Measurements from ENCODE around the gene SLC39A6. TPM values are rescaled to one million over a fixed set of nuclear protein-coding genes. Genes with fewer than 3 reads are reported as not detected.
A peak's percentile ranks its signal among the peaks of the same experiment; 100 is the strongest.

SLC39A6 gene
- total and polyA plus RNA-seq, 2 of the 13 experiments (the other 11 are each of a cell fraction or from before 2014, with no cell fraction given) = 41.7 to 59.2 TPM

GRCh38 chr18:36064027-36064808, 64.9 kb downstream of the SLC39A6 start:
- intact Hi-C loops (cut with micrococcal nuclease; ENCODE audit: unreplicated experiment) (no loop called here), in situ Hi-C loops (cut with HindIII; ENCODE audit: extremely low pct_ligation_motif_present, low pct_unique_long_range_greater_than_20kb) (no loop called here)
- peaks cover 47% of the 10 kb centered on the region for H3K4me1 ChIP-seq (ENCODE audit: insufficient read depth, low read length)
- H3K9ac ChIP-seq (ENCODE audit: insufficient read depth, low read depth, low read length) = peak overlapping the region; percentile 28
- peaks cover 28% of the 10 kb centered on the region for H4K20me1 ChIP-seq (ENCODE audit: insufficient read depth, low read length)
- H3K4me2 ChIP-seq (ENCODE audit: low read depth, low read length) = peak overlapping the region; percentile 91
- 98% methylated on average over 29 of the region's 31 CpGs for WGBS (ENCODE audit: low lambda C conversion rate)
- no peak for FAIRE-seq
- no TSS peak for BruUV-seq (replicated peaks)
- H3K9me3 ChIP-seq (ENCODE audit: low read length) = no peaks in the 10 kb centered on the region
- POLR2A ChIA-PET = interaction anchor here (2.1 kb wide), 1 partner anchor 91 kb away, joined by 5 read pairs; the partner anchor contains the start of gene RMP24
- CTCF ChIA-PET (ENCODE audit: low intra/inter-chr PET ratio, low total read pairs) = no interaction called here
- no peak overlapping the region for H2AFZ ChIP-seq (ENCODE audit: low read length)
- H3K27me3 ChIP-seq (ENCODE audit: control insufficient read depth in 1 of 2, insufficient read depth in 2 of 2, low read length in 2 of 2) = no peaks in the 10 kb centered on the region; a peak in 1 of 5 replicates
- H3K36me3 ChIP-seq (replicated peaks in 1 of 2; ENCODE audit: control insufficient read depth in 1 of 2, insufficient read depth in 2 of 2, low read length in 2 of 2) = no peaks in the 10 kb centered on the region
- no peak for ATAC-seq
- peak; percentile 5; the same call in 1 of the 2 replicates for TF ChIP-seq ZBTB33 (CRISPR knock-in tag; IDR thresholded peaks at IDR 0.05)
- TF ChIP-seq NFYC (CRISPR knock-in tag; IDR thresholded peaks at IDR 0.05) = peak; percentile 67
- 0 out of 2 replicates have a peak, but pooled peaks have one; percentile 22 for TF ChIP-seq RBFOX2 (IDR thresholded peaks at IDR 0.05; ENCODE audit: low read depth, low read length)
- TF ChIP-seq NFYB (CRISPR knock-in tag; IDR thresholded peaks at IDR 0.05) = peak; percentile 70
- TF ChIP-seq MAFG (CRISPR knock-in tag; IDR thresholded peaks at IDR 0.05) = no peak
- TF ChIP-seq SIX4 (CRISPR knock-in tag; IDR thresholded peaks at IDR 0.05) = no peak
- peak; percentile 12; the same call in 1 of the 2 replicates for TF ChIP-seq ZNF687 (CRISPR knock-in tag; IDR thresholded peaks at IDR 0.05)
- 0 out of 2 replicates have a peak, but pooled peaks have one; percentile 15 for TF ChIP-seq MAFF (IDR thresholded peaks at IDR 0.05; ENCODE audit: low read depth, low read length)
- no peak for DNase-seq (ENCODE audit: low spot score)
- H3K4me3 ChIP-seq (replicated peaks in 1 of 3; ENCODE audit: insufficient read depth in 1 of 3, low read depth in 2 of 3, low read length in 3 of 3) = no peak overlapping the region; a peak in 1 of 6 replicates
- H3K27ac ChIP-seq (ENCODE audit: extremely low read length, insufficient read depth, low read length) = peak overlapping the region; percentile 89
- H3K79me2 ChIP-seq (ENCODE audit: insufficient read depth, low read length) = peaks cover 80% of the 10 kb centered on the region
